MCF 10A (cell line): ENCODE data around the gene HEBP1. TPM values are rescaled to one million over a fixed set of nuclear protein-coding genes. Genes with fewer than 3 reads are reported as not detected.
A peak's percentile ranks its signal among the peaks of the same experiment; 100 is the strongest.

Source experiments
- BruUV-seq: library from RNA; stranded (reverse); fragments of 400-500 nt; replicated peaks from 2 replicates; lab custom pipeline; 2021; lab: Mats Ljungman, UMichigan
- CTCF ChIA-PET: fragments of 300-600 bp; sonication (Branson Sonifier 250); formaldehyde crosslinking; extraction: SDS; loops from one replicate; lab custom pipeline; 2021; ENCODE audit warnings: antibody characterized with exemption, inconsistent platforms; lab: Yijun Ruan, JAX
- POLR2A ChIA-PET: fragments of 300-600, 350-650 bp; sonication (Branson Sonifier 250); formaldehyde crosslinking; extraction: SDS; loops from one replicate; lab custom pipeline; 2020; ENCODE audit warnings: antibody characterized with exemption, inconsistent platforms; lab: Yijun Ruan, JAX
- DNase-seq: peaks from one replicate; pipeline ENCODE4 v3.0.0-alpha.2; 2018; ENCODE audit not compliant: unreplicated experiment
- H3K27ac Mint-ChIP-seq: one replicate; pipeline ENCODE4 v1.8.0; 2022; ENCODE audit warnings: mild to moderate bottlenecking, low read depth, mixed read lengths; ENCODE audit not compliant: unreplicated experiment
- H3K27me3 Mint-ChIP-seq: one replicate; pipeline ENCODE4 v1.8.0; 2022; ENCODE audit warnings: mixed read lengths; ENCODE audit not compliant: insufficient read depth, unreplicated experiment
- H3K36me3 Mint-ChIP-seq: one replicate; pipeline ENCODE4 v1.8.0; 2022; ENCODE audit warnings: mild to moderate bottlenecking, moderate library complexity, mixed read lengths; ENCODE audit not compliant: insufficient read depth, unreplicated experiment
- H3K4me1 Mint-ChIP-seq: one replicate; pipeline ENCODE4 v1.8.0; 2022; ENCODE audit warnings: mixed read lengths; ENCODE audit not compliant: insufficient read depth, unreplicated experiment
- H3K4me3 Mint-ChIP-seq: one replicate; pipeline ENCODE4 v1.8.0; 2022; ENCODE audit warnings: mild to moderate bottlenecking, moderate library complexity, mixed read lengths; ENCODE audit not compliant: unreplicated experiment
- H3K9me3 Mint-ChIP-seq: one replicate; pipeline ENCODE4 v1.8.0; 2022; ENCODE audit warnings: mixed read lengths; ENCODE audit not compliant: unreplicated experiment
- CTCF ChIP-seq: fragments of 200-600 bp; IDR thresholded peaks from one replicate; pipeline ENCODE4 v1.8.0; 2022; ENCODE audit warnings: antibody characterized with exemption, mild to moderate bottlenecking; ENCODE audit not compliant: unreplicated experiment
- intact Hi-C: fragments of 100-400 bp; cut with micrococcal nuclease; formaldehyde crosslinking; loops from 2 replicates; pipeline ENCODE4 v1.14.1; 2022
- total RNA-seq: library from RNA; stranded (reverse); gene quantifications from 2 replicates; pipeline ENCODE4 v1.2.3, GENCODE V29; 2022

Gene HEBP1
- total RNA-seq, 1 experiment from 2014 or later = 30.8 TPM

GRCh38 chr12:12964255-12964654, 35.8 kb downstream of the HEBP1 start:
- peak; percentile 11 for DNase-seq
- Mint-ChIP-seq H3K27me3 (no peaks in the 10 kb centered on the region), H3K4me1 (no peaks in the 10 kb centered on the region)

DNA sequence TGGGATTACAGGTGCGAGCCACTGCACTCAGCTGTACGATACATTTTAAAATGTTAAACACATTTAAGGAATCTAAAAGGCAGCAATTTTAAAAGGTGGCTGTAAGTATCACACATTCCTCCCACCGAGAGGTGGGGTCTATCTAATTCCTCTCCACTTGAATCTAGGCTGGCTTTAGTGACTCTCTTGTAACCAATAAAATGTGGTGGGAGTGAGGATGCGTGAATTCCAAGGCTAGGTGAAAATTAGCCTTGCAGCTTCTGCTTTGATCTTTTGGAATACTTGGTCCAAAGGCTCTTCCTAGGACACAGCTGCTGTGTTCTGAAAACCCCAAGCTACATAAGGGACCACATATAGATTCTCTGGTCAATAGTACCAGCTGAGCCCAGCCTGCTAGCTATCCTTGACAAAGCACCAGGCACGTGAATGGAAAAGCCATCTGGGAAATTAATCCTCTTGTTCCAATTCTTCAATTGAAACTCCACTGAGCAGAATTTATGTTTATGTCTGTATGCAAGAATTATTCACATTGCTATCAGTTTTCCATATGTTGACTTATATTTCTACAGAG, 39.3 kb downstream of the HEBP1 start:
- intact Hi-C loops = no loop called here
- TF ChIP-seq CTCF = no peak
- Mint-ChIP-seq H3K4me1 (no peaks in the 10 kb centered on the region), H3K27ac (no peak overlapping the region), H3K9me3 (peaks cover 8% of the 10 kb centered on the region), H3K27me3 (no peaks in the 10 kb centered on the region), H3K36me3 (no peaks in the 10 kb centered on the region), H3K4me3 (no peak overlapping the region)
- POLR2A ChIA-PET = no interaction called here
- CTCF ChIA-PET = interaction anchor here (0.8 to 0.9 kb wide), 2 partner anchors 23 to 252 kb away, joined by 3 read pairs; no protein-coding TSS in a partner anchor
- BruUV-seq = no TSS peak
- no peak for DNase-seq

More at GRCh38 chr12:12964255-12964654, 35.8 kb downstream of the HEBP1 start:
- no TSS peak for BruUV-seq
- Mint-ChIP-seq H3K9me3 (peaks cover 8% of the 10 kb centered on the region), H3K36me3 (no peaks in the 10 kb centered on the region), H3K27ac (no peak overlapping the region), H3K4me3 (no peak overlapping the region)
- intact Hi-C loops = no loop called here
- TF ChIP-seq CTCF = no peak
- ChIA-PET CTCF (interaction anchor here (0.9 kb wide), 1 partner anchor 10 kb away, joined by 6 read pairs; no protein-coding TSS in a partner anchor), POLR2A (no interaction called here)

- no peaks in the 10 kb centered on the region for H3K4me1 Mint-ChIP-seq
- no peak for DNase-seq
- CTCF ChIA-PET = interaction anchor here (0.6 kb wide), 1 partner anchor 1700 kb away, joined by 4 read pairs; no protein-coding TSS in a partner anchor
- H3K4me3 Mint-ChIP-seq = no peak overlapping the region
- H3K27me3 Mint-ChIP-seq = no peaks in the 10 kb centered on the region
- H3K9me3 Mint-ChIP-seq = peaks cover 1% of the 10 kb centered on the region
- POLR2A ChIA-PET = no interaction called here
- no peaks in the 10 kb centered on the region for H3K36me3 Mint-ChIP-seq
- no peak overlapping the region for H3K27ac Mint-ChIP-seq
- TF ChIP-seq CTCF = no peak
- intact Hi-C loops = no loop called here
- no TSS peak for BruUV-seq
These were observed 41.2 kb downstream of the HEBP1 start for GRCh38 chr12:12958886-12959285.

GRCh38 chr12:12954878-12955625, 45.0 kb downstream of the HEBP1 start:
- Mint-ChIP-seq H3K4me1 (no peaks in the 10 kb centered on the region), H3K9me3 (no peaks in the 10 kb centered on the region), H3K27ac (no peak overlapping the region), H3K4me3 (no peak overlapping the region), H3K27me3 (no peaks in the 10 kb centered on the region), H3K36me3 (no peaks in the 10 kb centered on the region)
- ChIA-PET POLR2A (no interaction called here), CTCF (interaction anchor here (0.9 to 1.0 kb wide), 2 partner anchors 21 to 40 kb away, joined by 3 to 4 read pairs; no protein-coding TSS in a partner anchor)
- intact Hi-C loops = no loop called here
- no peak for TF ChIP-seq CTCF
- DNase-seq = no peak
- no TSS peak for BruUV-seq
